IPS-20b (cell line): ENCODE results near the gene CHID1.

ENCODE experiments used
- H3K27ac ChIP-seq: one replicate; pipeline ENCODE4 v1.5.1; 2013; ENCODE audit warnings: low read length
- H3K27me3 ChIP-seq: 2 replicates; pipeline ENCODE4 v1.6.1; 2013; ENCODE audit warnings: mild to moderate bottlenecking, low read length, inconsistent platforms; ENCODE audit not compliant: insufficient read depth
- H3K36me3 ChIP-seq: 2 replicates; pipeline ENCODE4 v1.6.1; 2013; ENCODE audit warnings: low read depth, mild to moderate bottlenecking, inconsistent platforms, low read length, moderate library complexity; ENCODE audit not compliant: insufficient read depth
- H3K4me1 ChIP-seq: 2 replicates; pipeline ENCODE4 v1.6.1; 2013; ENCODE audit warnings: mild to moderate bottlenecking, control low read depth, inconsistent platforms, low read length, moderate library complexity; ENCODE audit not compliant: insufficient read depth
- H3K4me3 ChIP-seq: 2 replicates; pipeline ENCODE4 v1.5.1; 2013; ENCODE audit warnings: mild to moderate bottlenecking, low read length, inconsistent platforms
- H3K9ac ChIP-seq: 2 replicates; pipeline ENCODE4 v1.6.1; 2013; ENCODE audit warnings: low read depth, mild to moderate bottlenecking, inconsistent platforms, low read length, moderate library complexity
- H3K9me3 ChIP-seq: 2 replicates; pipeline ENCODE4 v1.6.1; 2013; ENCODE audit warnings: mild to moderate bottlenecking, low read depth, low read length, inconsistent platforms; ENCODE audit not compliant: insufficient read depth

Gene CHID1

DNA sequence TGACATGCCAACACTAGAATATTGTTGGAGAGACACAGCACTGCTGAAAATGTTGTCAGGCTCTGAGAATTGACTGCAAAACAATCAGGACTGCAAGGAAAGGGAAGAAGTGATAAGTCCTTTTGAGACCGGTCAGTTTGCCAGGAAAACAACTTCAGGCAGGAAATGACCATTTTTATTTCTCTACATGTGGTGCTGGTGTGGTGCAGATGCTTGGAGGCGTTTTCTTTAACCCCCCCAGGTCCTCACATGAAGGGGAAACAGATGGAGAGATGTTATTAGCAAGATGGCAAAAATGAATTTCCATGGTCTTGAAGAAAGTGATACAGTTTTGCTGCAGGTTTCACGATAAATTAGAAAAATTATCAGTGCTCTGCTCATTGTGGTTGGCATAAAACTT is 20.8 kb upstream of the CHID1 start:
- H3K27me3 ChIP-seq = peaks cover 9% of the 10 kb centered on the region; the same call in 1 of the 2 replicates
- no peak overlapping the region for H3K4me3 ChIP-seq
- no peak overlapping the region for H3K27ac ChIP-seq
- peaks cover 25% of the 10 kb centered on the region for H3K36me3 ChIP-seq
- peaks cover 15% of the 10 kb centered on the region for H3K4me1 ChIP-seq
- H3K9ac ChIP-seq = no peak overlapping the region
- no peaks in the 10 kb centered on the region for H3K9me3 ChIP-seq

DNA sequence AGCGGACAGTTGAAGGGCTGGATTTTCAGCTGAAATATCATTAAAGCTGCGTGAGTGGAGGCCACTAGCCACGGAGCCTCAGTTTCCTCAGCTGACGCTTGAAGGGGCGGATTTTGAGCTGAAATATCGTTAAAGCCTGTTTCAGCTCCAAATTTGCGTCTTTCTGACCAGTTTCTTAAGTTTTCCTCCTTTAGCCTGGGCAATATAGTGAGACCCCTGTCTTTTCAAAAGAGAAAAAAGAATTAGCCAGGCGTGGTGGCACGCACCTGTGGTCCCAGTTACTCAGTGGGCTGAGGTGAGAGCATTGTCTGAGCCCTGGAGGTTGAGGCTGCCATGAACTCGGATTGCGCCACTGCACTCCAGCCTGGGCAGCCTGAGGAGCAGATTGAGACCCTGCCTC is 18.8 kb upstream of the CHID1 start:
- H3K36me3 ChIP-seq = peaks cover 25% of the 10 kb centered on the region
- H3K9me3 ChIP-seq = no peaks in the 10 kb centered on the region
- H3K27me3 ChIP-seq = peaks cover 9% of the 10 kb centered on the region; the same call in 1 of the 2 replicates
- H3K9ac ChIP-seq = no peak overlapping the region
- H3K4me3 ChIP-seq = no peak overlapping the region
- H3K4me1 ChIP-seq = peaks cover 15% of the 10 kb centered on the region
- H3K27ac ChIP-seq = no peak overlapping the region

DNA sequence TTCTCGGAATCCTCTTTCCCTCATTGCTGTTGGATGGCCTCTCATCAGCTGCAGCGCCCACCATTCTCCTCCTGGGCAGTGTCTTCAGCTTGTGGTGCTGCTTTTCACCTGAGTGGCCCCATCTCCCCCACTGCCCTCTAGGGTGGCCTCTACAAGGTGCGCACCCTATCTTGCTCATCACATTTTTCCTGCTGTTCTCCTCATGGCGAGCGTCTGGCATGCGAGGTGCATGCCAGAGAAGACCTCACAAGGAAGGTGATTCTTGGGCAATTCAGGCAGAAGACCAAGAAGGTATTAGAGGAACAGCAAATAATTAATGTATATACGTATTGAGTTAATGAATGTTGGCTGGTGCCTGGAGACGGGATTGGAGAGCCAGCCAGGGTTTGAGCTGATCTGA is 18.2 kb upstream of the CHID1 start:
- Histone ChIP-seq H3K27ac (no peak overlapping the region), H3K4me3 (no peak overlapping the region), H3K9me3 (no peaks in the 10 kb centered on the region), H3K27me3 (peaks cover 9% of the 10 kb centered on the region; the same call in 1 of the 2 replicates), H3K4me1 (peaks cover 13% of the 10 kb centered on the region), H3K36me3 (peaks cover 25% of the 10 kb centered on the region), H3K9ac (no peak overlapping the region)

DNA sequence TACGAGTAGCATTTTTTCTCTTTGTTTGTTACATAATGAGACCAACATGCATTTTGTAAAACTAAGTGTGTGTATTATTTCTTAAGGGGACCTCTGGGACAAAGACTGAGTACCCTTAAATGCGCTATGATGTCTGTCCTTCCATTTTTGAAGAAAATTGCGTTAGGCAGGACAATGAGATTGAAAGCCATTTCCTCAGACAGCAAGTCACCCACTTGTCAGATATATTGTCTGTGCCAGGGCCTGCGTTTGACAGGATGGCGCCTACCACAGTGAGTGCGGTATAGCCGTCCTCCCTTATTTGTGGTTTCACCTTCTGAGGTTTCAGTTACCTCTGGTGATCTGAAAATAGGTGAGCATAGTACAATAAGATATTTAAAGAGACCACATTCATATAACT is 17.3 kb upstream of the CHID1 start:
- Histone ChIP-seq H3K9ac (no peak overlapping the region), H3K4me1 (peaks cover 5% of the 10 kb centered on the region; the same call in 1 of the 2 replicates), H3K27ac (no peak overlapping the region), H3K27me3 (peaks cover under 1% of the 10 kb centered on the region; the same call in 1 of the 2 replicates), H3K4me3 (no peak overlapping the region), H3K9me3 (no peaks in the 10 kb centered on the region), H3K36me3 (peaks cover 25% of the 10 kb centered on the region)

DNA sequence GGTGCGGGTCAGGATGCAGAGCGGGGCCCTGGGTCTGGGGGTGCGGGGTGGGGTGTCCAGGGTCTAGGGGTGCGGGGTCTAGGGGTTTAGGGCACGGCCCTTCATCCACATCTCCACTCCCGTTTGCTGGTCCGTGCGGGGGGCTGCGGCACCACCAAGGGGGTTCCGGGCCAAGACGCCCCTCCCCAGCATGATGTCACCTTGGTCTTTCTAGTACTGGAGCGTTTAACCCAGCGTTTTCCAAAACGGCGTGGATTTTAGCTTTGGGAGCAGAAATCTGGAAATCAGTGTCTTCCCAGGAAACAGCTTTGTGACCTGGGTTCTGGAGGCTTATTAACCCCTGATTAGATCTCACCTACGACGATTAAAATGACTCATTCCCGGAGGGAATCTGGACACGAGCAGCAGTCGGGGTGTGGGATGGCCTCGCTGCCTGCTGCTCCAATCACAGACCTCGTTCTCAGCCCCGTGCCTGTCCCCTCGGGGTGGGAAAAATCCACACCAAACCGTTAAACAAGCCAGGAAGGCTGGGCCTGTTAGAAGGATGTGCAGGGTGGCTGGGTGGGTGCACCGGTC is 15.8 kb upstream of the CHID1 start:
- Histone ChIP-seq H3K4me3 (peak overlapping the region; percentile 97), H3K9ac (peak overlapping the region; percentile 89; the same call in 1 of the 2 replicates), H3K36me3 (peaks cover 25% of the 10 kb centered on the region), H3K9me3 (no peaks in the 10 kb centered on the region), H3K4me1 (no peaks in the 10 kb centered on the region; the same call in 1 of the 2 replicates), H3K27me3 (no peaks in the 10 kb centered on the region), H3K27ac (no peak overlapping the region)

DNA sequence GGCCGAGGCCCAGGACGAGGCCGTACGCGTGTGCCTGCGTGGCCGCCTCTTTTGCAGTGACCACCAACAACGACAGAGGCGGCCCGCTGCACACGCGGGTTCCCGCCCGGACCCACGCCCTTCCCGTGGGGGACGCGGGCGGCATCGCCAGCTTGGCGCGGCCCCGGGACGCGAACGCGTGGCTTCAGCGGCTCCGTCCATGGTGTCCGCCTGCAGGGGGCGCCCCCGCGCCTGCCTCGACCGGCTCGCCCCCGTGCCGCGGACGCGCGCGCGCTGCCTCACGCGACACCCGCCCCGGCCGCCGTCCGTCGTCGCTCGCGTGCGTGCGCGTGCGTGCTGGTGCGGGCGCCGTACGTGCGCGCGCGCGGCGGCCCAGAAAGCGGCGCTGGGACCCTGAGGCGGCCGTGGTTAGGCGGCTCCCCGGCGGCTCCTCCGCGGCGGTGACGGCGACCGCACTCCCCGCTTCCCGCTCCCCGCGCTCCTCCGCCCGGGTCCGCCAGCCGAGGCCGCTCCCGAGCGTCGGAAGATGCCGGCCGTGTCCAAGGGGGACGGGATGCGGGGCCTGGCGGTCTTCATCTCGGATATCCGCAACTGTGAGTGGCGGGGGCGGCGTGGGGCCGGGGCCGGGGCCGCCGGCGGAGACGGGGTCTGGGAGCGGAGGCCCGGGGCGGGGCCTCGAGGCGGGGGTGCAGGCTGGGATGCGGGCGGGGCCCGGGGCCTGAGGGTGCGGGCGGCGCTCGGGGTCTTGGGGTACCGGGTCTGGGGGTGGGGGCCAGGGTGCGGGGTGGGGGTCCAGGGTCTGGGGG is 15.1 kb upstream of the CHID1 start, which contains the start of gene AP2A2:
AP2A2 (plus strand) TSS at position 375 of the 806 bp plus-strand sequence; CDS start at position 527, 152 bp downstream.
- Histone ChIP-seq H3K4me3 (peak within 1 kb of the TSS; percentile 97), H3K9ac (peak within 1 kb of the TSS; percentile 89; the same call in 1 of the 2 replicates), H3K27ac (no peak within 1 kb of the TSS), H3K4me1 (no peaks in the 10 kb centered on the region; the same call in 1 of the 2 replicates), H3K36me3 (peaks cover 22% of the 10 kb centered on the region), H3K9me3 (no peaks in the 10 kb centered on the region), H3K27me3 (no peaks in the 10 kb centered on the region)

DNA sequence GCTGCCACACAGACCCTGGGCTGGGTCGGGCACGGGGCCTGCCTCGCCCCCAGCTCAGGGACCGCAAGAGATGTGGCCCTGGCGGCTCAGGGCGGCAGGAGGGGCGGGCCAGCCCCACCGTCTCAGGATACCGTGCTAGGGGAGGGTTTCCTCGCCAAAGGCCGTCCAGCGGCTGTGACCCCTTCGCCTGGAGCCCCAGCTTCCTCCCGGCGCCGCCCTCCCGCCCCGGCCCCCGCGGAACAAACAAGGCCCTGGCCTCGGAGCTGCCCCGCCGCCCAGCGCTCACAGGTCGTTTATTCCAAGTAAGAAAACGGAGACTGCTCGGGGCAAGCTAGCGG is 14.5 kb upstream of the CHID1 start:
- no peak overlapping the region for H3K9ac ChIP-seq

DNA sequence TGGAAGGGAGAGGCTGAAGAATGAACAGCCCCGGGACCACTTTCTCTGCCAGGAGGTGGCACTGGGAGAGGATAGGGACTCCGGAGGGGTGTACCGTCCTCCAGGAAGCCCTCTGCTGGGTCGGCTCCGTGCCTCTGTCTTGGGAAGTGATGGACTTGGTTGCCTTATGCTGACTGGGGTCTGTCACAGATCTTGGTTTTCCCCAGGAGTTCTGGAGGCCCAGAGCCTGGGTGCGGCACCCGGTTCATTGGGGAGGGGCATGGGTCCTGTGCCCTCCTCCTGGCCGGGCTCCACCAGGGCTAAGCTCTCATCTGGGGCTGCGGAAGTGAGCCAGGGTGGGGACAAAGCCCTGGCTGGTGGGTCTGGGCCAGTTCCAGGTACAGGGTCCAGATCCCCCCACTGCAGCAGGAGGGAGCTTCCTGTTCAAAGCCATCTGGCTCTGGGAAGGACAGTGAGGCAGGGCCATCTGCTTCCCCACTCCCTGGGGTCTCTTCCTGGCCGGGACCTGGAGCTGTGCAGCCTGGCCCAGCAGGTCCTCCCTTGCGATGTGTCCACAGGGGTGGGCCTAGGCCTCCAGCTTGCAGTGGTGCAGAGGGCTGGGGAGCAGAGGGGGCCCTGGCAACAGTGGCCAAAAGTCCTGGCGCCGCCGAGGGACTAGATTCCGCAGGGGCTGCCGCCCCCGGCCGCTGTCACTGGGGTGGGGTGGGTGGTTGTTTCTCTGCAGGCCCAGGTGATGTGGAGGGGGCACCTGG is 14.0 kb upstream of the CHID1 start:
- Histone ChIP-seq H3K4me3 (no peak overlapping the region), H3K9ac (no peak overlapping the region), H3K27ac (no peak overlapping the region), H3K4me1 (no peaks in the 10 kb centered on the region; the same call in 1 of the 2 replicates), H3K9me3 (no peaks in the 10 kb centered on the region), H3K27me3 (no peaks in the 10 kb centered on the region), H3K36me3 (peaks cover 21% of the 10 kb centered on the region)

More for the DNA sequence above, 14.5 kb upstream of the CHID1 start:
- H3K9me3 ChIP-seq = no peaks in the 10 kb centered on the region
- no peak overlapping the region; the same call in 1 of the 2 replicates for H3K4me3 ChIP-seq
- no peaks in the 10 kb centered on the region; the same call in 1 of the 2 replicates for H3K4me1 ChIP-seq
- peaks cover 21% of the 10 kb centered on the region for H3K36me3 ChIP-seq
- H3K27me3 ChIP-seq = no peaks in the 10 kb centered on the region
- H3K27ac ChIP-seq = no peak overlapping the region

DNA sequence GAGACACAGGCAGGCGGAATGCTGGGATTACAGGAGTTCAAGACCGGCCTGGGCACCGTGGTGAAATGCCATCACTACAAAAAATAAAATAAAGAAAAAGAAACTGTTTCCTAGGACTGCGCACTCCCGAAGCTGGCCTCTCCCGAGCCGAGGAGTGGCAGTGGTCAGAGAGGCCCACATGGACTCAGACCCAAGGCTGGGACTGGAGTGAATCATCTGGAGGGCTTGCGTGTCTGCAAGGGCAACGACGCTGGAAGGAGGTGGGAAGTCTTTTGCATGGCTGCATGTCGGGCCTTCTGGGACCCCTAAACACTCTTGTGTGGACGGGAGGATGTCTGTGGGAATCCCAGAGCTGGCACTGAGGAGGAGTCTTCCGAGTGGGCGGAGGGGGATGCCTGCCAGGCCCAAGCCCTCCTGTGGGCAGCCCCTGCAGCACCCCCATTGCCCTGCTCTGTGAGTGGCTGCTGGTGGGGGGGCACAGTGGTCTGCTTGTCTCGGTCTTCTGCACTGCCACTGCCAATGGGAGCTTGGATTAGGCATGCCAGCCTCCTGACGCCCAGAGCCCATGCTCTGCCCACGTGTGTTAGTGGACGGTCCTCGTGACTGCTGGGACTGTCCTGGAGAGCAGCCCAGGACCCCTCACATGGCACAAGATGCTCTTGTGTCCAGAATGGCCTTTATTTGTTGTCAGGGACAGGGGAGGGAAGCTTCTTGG is 13.2 kb upstream of the CHID1 start:
- Histone ChIP-seq H3K27ac (no peak overlapping the region), H3K36me3 (peaks cover 17% of the 10 kb centered on the region), H3K27me3 (no peaks in the 10 kb centered on the region), H3K9ac (no peak overlapping the region), H3K4me1 (no peaks in the 10 kb centered on the region; the same call in 1 of the 2 replicates), H3K9me3 (no peaks in the 10 kb centered on the region), H3K4me3 (no peak overlapping the region)

DNA sequence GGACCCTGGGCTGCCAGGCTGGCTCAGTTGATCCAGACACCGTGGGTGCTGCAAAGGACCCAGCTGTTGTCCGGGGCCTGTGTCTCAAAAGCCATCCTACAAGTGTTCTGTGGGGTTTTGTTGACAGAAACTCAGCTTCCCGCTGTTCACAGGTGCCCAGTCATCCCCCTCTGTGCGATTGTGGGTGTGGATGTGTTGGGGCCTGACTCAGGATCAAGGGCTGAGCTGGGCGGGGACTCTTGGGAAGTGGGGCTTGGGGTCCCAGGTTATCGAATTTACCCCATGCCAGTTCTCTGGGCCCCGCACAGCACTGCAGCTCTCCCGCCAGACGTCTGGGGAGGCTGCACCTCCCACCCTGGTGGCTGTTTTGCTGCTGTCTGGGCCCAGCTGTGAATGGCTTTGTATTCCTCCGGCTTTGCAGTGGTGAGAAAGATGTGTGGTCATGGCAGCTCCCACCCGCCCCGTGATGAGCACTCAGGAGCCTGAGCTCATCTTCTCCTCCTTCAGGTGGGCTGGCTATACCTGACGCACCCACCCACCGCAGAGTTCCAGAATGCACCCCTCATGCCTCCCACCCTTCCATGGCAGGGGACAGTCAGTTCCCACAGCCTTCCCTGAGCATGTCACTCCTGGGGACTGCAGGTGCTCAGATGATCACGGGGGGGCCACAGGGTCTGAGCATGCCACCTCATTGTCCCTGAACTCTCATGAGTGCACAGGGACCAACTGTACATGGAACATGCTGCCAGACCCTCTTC is 11.5 kb upstream of the CHID1 start:
- Histone ChIP-seq H3K36me3 (peaks cover under 1% of the 10 kb centered on the region; the same call in 1 of the 2 replicates), H3K27me3 (no peaks in the 10 kb centered on the region), H3K9ac (no peak overlapping the region), H3K9me3 (no peaks in the 10 kb centered on the region), H3K4me3 (no peak overlapping the region), H3K27ac (no peak overlapping the region), H3K4me1 (no peaks in the 10 kb centered on the region; the same call in 1 of the 2 replicates)
